ENCODE data around the gene KSR2. TPM values are rescaled to one million over a fixed set of nuclear protein-coding genes. Genes with fewer than 3 reads are reported as not detected.

KSR2 gene
- total RNA-seq, 1 experiment from 2014 or later, result 1.3 TPM

DNA sequence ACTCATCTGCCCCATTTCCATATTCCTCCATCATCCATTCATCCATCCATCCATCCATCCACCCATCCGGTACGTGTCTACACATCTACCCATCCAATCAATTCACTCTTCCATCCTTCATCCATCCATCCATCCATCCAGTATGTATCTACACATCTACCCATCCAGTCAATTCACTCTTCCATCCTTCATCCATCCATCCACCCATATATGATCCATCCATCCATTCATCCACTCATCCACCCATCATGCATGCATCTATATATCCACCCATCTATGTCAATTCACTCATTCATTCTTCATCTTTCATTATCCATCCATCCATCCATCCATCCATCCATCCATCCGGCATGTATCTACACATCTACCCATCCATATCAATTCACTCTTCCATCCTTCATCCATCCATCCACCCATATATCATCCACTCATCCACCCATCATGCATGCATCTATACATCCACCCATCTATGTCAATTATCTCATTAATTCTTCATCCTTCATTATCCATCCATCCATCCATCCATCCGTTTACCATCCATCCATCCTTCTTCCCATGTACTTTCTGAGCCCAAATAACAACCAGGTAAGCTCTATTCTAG is 498.8 kb downstream of the KSR2 start:
- Histone ChIP-seq H4K8ac (replicated peaks; ENCODE audit: insufficient read length, low read depth, low read length) (no peak overlapping the region), H3K4ac (ENCODE audit: low read depth, low read length) (no peak overlapping the region), H3K9ac (ENCODE audit: extremely low read depth, insufficient read length, low read length) (no peak overlapping the region), H3K27ac (ENCODE audit: insufficient read length, low read depth, low read length) (no peak overlapping the region), H3K9me3 (ENCODE audit: control insufficient read depth, low read depth, low read length) (no peaks in the 10 kb centered on the region), H2BK5ac (ENCODE audit: insufficient read length, low read length) (no peak overlapping the region), H2AK5ac (ENCODE audit: insufficient read length, low read length) (no peak overlapping the region), H2BK12ac (ENCODE audit: insufficient read length, low read depth, low read length) (no peak overlapping the region), H3K79me2 (ENCODE audit: insufficient read depth, low read length) (no peaks in the 10 kb centered on the region), H3K79me1 (ENCODE audit: insufficient read depth, low read depth, low read length, poor library complexity, severe bottlenecking) (no peaks in the 10 kb centered on the region), H2BK20ac (ENCODE audit: low read depth, low read length, poor library complexity, severe bottlenecking) (no peak overlapping the region), H4K5ac (ENCODE audit: insufficient read length, low read depth, low read length) (no peak overlapping the region), H3K4me1 (ENCODE audit: insufficient read depth, low read length) (no peaks in the 10 kb centered on the region), H4K91ac (ENCODE audit: insufficient read length, low read depth, low read length) (no peak overlapping the region), H3K14ac (ENCODE audit: insufficient read depth, low read length) (no peak overlapping the region), H3K18ac (ENCODE audit: insufficient read length, low read depth, low read length) (no peak overlapping the region), H3K4me2 (ENCODE audit: insufficient read depth, insufficient read length, low read length) (no peak overlapping the region), H2BK120ac (ENCODE audit: low read depth, low read length, poor library complexity, severe bottlenecking) (no peak overlapping the region), H3K56ac (ENCODE audit: insufficient read length, low read depth, low read length) (no peak overlapping the region), H3K23ac (ENCODE audit: insufficient read length, low read depth, low read length) (no peak overlapping the region), H2AFZ (ENCODE audit: low read length) (no peak overlapping the region), H2BK15ac (ENCODE audit: low read depth, low read length) (no peak overlapping the region), H3K27me3 (ENCODE audit: insufficient read depth, low read length) (no peaks in the 10 kb centered on the region), H3T11ph (ENCODE audit: low read length) (no peak overlapping the region), H4K20me1 (ENCODE audit: control insufficient read depth, insufficient read depth, insufficient read length) (peaks cover 2% of the 10 kb centered on the region), H3K23me2 (ENCODE audit: insufficient read length, low read depth, low read length, poor library complexity, severe bottlenecking) (no peaks in the 10 kb centered on the region)
- 85% methylated on average over 4 of the region's 4 CpGs for WGBS (ENCODE audit: extremely low coverage, insufficient read length, low lambda C conversion rate)
- no peaks in the 10 kb centered on the region; the same call in 1 of the 2 replicates for H3K27me3 Mint-ChIP-seq (ENCODE audit: low read depth)
- H3K9me3 Mint-ChIP-seq, result peaks cover 4% of the 10 kb centered on the region in 2 experiments
- peaks cover 4 to 5% (median 4%) of the 10 kb centered on the region in 3 experiments; a peak in 6 of 7 replicates for H3K36me3 Mint-ChIP-seq (ENCODE audit: insufficient read depth in 1 of 3, low read depth in 3 of 3)
- H3K4me3 Mint-ChIP-seq, result no peak overlapping the region
- H3K4me1 Mint-ChIP-seq, result peaks cover 3 to 4% of the 10 kb centered on the region in 2 experiments
- no peak for DNase-seq
- TF ChIP-seq, protein P1, sequence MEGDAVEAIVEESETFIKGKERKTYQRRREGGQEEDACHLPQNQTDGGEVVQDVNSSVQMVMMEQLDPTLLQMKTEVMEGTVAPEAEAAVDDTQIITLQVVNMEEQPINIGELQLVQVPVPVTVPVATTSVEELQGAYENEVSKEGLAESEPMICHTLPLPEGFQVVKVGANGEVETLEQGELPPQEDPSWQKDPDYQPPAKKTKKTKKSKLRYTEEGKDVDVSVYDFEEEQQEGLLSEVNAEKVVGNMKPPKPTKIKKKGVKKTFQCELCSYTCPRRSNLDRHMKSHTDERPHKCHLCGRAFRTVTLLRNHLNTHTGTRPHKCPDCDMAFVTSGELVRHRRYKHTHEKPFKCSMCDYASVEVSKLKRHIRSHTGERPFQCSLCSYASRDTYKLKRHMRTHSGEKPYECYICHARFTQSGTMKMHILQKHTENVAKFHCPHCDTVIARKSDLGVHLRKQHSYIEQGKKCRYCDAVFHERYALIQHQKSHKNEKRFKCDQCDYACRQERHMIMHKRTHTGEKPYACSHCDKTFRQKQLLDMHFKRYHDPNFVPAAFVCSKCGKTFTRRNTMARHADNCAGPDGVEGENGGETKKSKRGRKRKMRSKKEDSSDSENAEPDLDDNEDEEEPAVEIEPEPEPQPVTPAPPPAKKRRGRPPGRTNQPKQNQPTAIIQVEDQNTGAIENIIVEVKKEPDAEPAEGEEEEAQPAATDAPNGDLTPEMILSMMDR (conservative IDR thresholded peaks at IDR 0.05), result no peak
- H3K27ac Mint-ChIP-seq, result no peak overlapping the region

Measured in H9 (cell line).